ENCODE results near the gene KLHL7. TPM values are rescaled to one million over a fixed set of nuclear protein-coding genes. Genes with fewer than 3 reads are reported as not detected.
A peak's percentile ranks its signal among the peaks of the same experiment; 100 is the strongest.

The KLHL7 gene
- 10 to 100 TPM; 20.3 to 35.0 (median 27.2) TPM for total RNA-seq

GRCh38 chr7:23105644-23106056 lies at the start of gene KLHL7:
KLHL7 (plus strand) TSS chr7:23105785; CDS start chr7:23106027, 242 bp downstream.
- Histone ChIP-seq H3K9me3 (no peaks in the 10 kb centered on the region), H3K4me1 (peaks cover 4 to 12% of the 10 kb centered on the region in 2 donors), H3K27ac (peak within 1 kb of the TSS; percentile 81 to 94 (median 83)), H3K4me3 (replicated peaks in 1 of 3) (peak within 1 kb of the TSS; percentile 31 to 97 (median 90)), H3K27me3 (no peaks in the 10 kb centered on the region), H3K36me3 (no peaks in the 10 kb centered on the region)
- 0 to 1% methylated on average over 20 to 31 of the region's 40 CpGs for WGBS, 2 donors
- peak; percentile 98 for DNase-seq
- intact Hi-C loops (cut with DNase I), result loop anchor here (5.0 kb wide), 1 partner anchor 77 kb away; the partner anchor contains the start of gene NUP42
- TF ChIP-seq CTCF (IDR thresholded peaks at IDR 0.05) (peak in 2 of 6 experiments; percentile 13 to 16), POLR2A (IDR thresholded peaks at IDR 0.05) (peak; percentile 67 to 96)

- Histone ChIP-seq H3K4me1 (no peaks in the 10 kb centered on the region), H3K27ac (no peak overlapping the region), H3K9me3 (no peaks in the 10 kb centered on the region), H3K36me3 (no peaks in the 10 kb centered on the region), H3K27me3 (no peaks in the 10 kb centered on the region), H3K4me3 (replicated peaks in 1 of 3) (no peak overlapping the region)
- TF ChIP-seq POLR2A (IDR thresholded peaks at IDR 0.05) (no peak), CTCF (IDR thresholded peaks at IDR 0.05) (no peak)
- 65 to 70% methylated on average over 6 of the region's 6 CpGs for WGBS, 2 donors
- DNase-seq, result no peak
- intact Hi-C loops (cut with DNase I), result loop anchor here (5.0 kb wide), 1 partner anchor 496 kb away; no protein-coding TSS in a partner anchor
These were observed 47.0 kb upstream of the KLHL7 start for GRCh38 chr7:23058408-23059096.

- H3K4me1 ChIP-seq, result no peaks in the 10 kb centered on the region
- H3K27ac ChIP-seq, result no peak overlapping the region
- 92 to 94% methylated on average over 5 to 6 of the region's 6 CpGs for WGBS, 2 donors
- no peaks in the 10 kb centered on the region for H3K27me3 ChIP-seq
- H3K4me3 ChIP-seq (replicated peaks in 1 of 3), result no peak overlapping the region
- no peaks in the 10 kb centered on the region for H3K36me3 ChIP-seq
- TF ChIP-seq CTCF (IDR thresholded peaks at IDR 0.05) (no peak), POLR2A (IDR thresholded peaks at IDR 0.05) (no peak)
- H3K9me3 ChIP-seq, result no peaks in the 10 kb centered on the region
- DNase-seq, result no peak
- intact Hi-C loops (cut with DNase I), result no loop called here
These were observed 44.3 kb upstream of the KLHL7 start for GRCh38 chr7:23061327-23061726.

GRCh38 chr7:23062452-23062851 lies 43.1 kb upstream of the KLHL7 start:
- Histone ChIP-seq H3K36me3 (no peaks in the 10 kb centered on the region), H3K27ac (no peak overlapping the region), H3K9me3 (no peaks in the 10 kb centered on the region), H3K4me1 (no peaks in the 10 kb centered on the region), H3K4me3 (replicated peaks in 1 of 3) (no peak overlapping the region), H3K27me3 (no peaks in the 10 kb centered on the region)
- TF ChIP-seq POLR2A (IDR thresholded peaks at IDR 0.05) (no peak), CTCF (IDR thresholded peaks at IDR 0.05) (no peak)
- WGBS, 2 donors, result 93 to 94% methylated on average over 7 of the region's 7 CpGs
- intact Hi-C loops (cut with DNase I), result no loop called here
- DNase-seq, result no peak

GRCh38 chr7:23065974-23066373 lies 39.6 kb upstream of the KLHL7 start:
- TF ChIP-seq CTCF (IDR thresholded peaks at IDR 0.05) (no peak), POLR2A (IDR thresholded peaks at IDR 0.05) (no peak)
- H3K4me3 ChIP-seq (replicated peaks in 1 of 3), result no peak overlapping the region
- WGBS, 2 donors, result 72 to 96% methylated on average over 1 of the region's 1 CpG
- no peaks in the 10 kb centered on the region for H3K27me3 ChIP-seq
- H3K9me3 ChIP-seq, result no peaks in the 10 kb centered on the region
- intact Hi-C loops (cut with DNase I), result no loop called here
- DNase-seq, result no peak
- H3K4me1 ChIP-seq, result no peaks in the 10 kb centered on the region
- H3K36me3 ChIP-seq, result no peaks in the 10 kb centered on the region
- H3K27ac ChIP-seq, result no peak overlapping the region

Data from thyroid gland (tissue), 4 donors.